Endometrium (tissue), 2 donors: ENCODE measurements around the gene PHF20.
A peak's percentile ranks its signal among the peaks of the same experiment; 100 is the strongest.
"Not testable (repeated sequence)": the region's sequence is repeated elsewhere in the genome, so short reads cannot be mapped to it uniquely, and the experiment has no call there.

Experiments
- FAIRE-seq: peaks from 2 replicates; lab custom pipeline; 2012; peaks lifted over from hg19 to GRCh38; lab: Jason Lieb, UNC
- donor health status: control.
- donor health status: control.

Gene PHF20

GRCh38 chr20:35739294-35740163 lies 32.3 kb upstream of the PHF20 start:
- no peak for FAIRE-seq

- FAIRE-seq: peak; percentile 95
Measured at GRCh38 chr20:35741892-35742740, 29.7 kb upstream of the PHF20 start, which contains the start of gene RBM39. Gene RBM39 (minus strand): TSS chr20:35742260. CDS start chr20:35740874, 1,386 bp downstream.

GRCh38 chr20:35742741-35743523 lies 28.9 kb upstream of the PHF20 start:
- FAIRE-seq: no peak

GRCh38 chr20:35743693-35744491 lies 27.9 kb upstream of the PHF20 start:
- no peak for FAIRE-seq

- FAIRE-seq: not testable (repeated sequence)
Measured at GRCh38 chr20:35744492-35744841, 27.3 kb upstream of the PHF20 start.

GRCh38 chr20:35750611-35751010 lies 21.2 kb upstream of the PHF20 start:
- no peak for FAIRE-seq

GRCh38 chr20:35756404-35756803 lies 15.4 kb upstream of the PHF20 start:
- FAIRE-seq: no peak

GRCh38 chr20:35757098-35757705 lies 14.6 kb upstream of the PHF20 start:
- FAIRE-seq: no peak

- FAIRE-seq: not testable (repeated sequence)
Measured at GRCh38 chr20:35761548-35761947, 10.3 kb upstream of the PHF20 start.

- FAIRE-seq: no peak
Measured at GRCh38 chr20:35762461-35762860, 9.4 kb upstream of the PHF20 start.

- FAIRE-seq: not testable (repeated sequence)
Measured at GRCh38 chr20:35764936-35765335, 6.9 kb upstream of the PHF20 start.

GRCh38 chr20:35766843-35767242 lies 5.0 kb upstream of the PHF20 start:
- no peak for FAIRE-seq

- no peak for FAIRE-seq
Measured at GRCh38 chr20:35767683-35768481, 3.9 kb upstream of the PHF20 start.

- FAIRE-seq: no peak
Measured at GRCh38 chr20:35768731-35769664, 2.8 kb upstream of the PHF20 start.

- FAIRE-seq: no peak
Measured at GRCh38 chr20:35771367-35771688, 487 bp upstream of the PHF20 start.

GRCh38 chr20:35772563-35773058 lies 796 bp downstream of the PHF20 start:
- no peak for FAIRE-seq

- no peak for FAIRE-seq
Measured at GRCh38 chr20:35773154-35773751, 1.4 kb downstream of the PHF20 start.

- no peak for FAIRE-seq
Measured at GRCh38 chr20:35774391-35774790, 2.6 kb downstream of the PHF20 start.
